Heart right ventricle (tissue), 16 donors: Measurements from ENCODE around the gene FRMD6. TPM values are rescaled to one million over a fixed set of nuclear protein-coding genes. Genes with fewer than 3 reads are reported as not detected.
"Not testable (repeated sequence)": the region's sequence is repeated elsewhere in the genome, so short reads cannot be mapped to it uniquely, and the experiment has no call there.

Experiments
- ATAC-seq, 8 donors: fragments of 200-7000 bp; cut with Tn5 transposase; one replicate each; pipeline ENCODE4 v1.9.1; 2020; ENCODE audit warnings: mild to moderate bottlenecking in 8 of 8, moderate library complexity in 8 of 8, moderate number of reproducible peaks in 1 of 8
- DNase-seq, 2 donors: peaks; one replicate each; pipeline ENCODE4 v3.0.0-alpha.2; 2020
- H3K27ac ChIP-seq, 10 donors: fragments of 200-600 bp; sonication (generic) in 2 of 10; one replicate each; pipeline versions ENCODE4 v1.5.0 to v1.8.0; 2020 to 2022; ENCODE audit warnings: mild to moderate bottlenecking in 3 of 10
- H3K27me3 ChIP-seq, 7 donors: fragments of 200-600 bp; one replicate each; pipeline ENCODE4 v1.8.0; 2021 to 2022; ENCODE audit warnings: mild to moderate bottlenecking in 2 of 7
- H3K36me3 ChIP-seq, 9 donors: fragments of 200-600 bp; sonication (generic) in 1 of 9; one replicate each; pipeline versions ENCODE4 v1.5.0 to v1.8.0; 2020 to 2022; ENCODE audit warnings: mild to moderate bottlenecking in 2 of 9
- H3K4me1 ChIP-seq, 9 donors: fragments of 200-600 bp; sonication (generic) in 1 of 9; one replicate each; pipeline versions ENCODE4 v1.5.0 to v1.8.0; 2020 to 2022; ENCODE audit warnings: mild to moderate bottlenecking in 4 of 9
- H3K4me3 ChIP-seq, 10 donors: fragments of 200-600 bp; sonication (generic) in 2 of 10; one replicate each; pipeline versions ENCODE4 v1.5.0 to v1.8.0; 2020 to 2022; ENCODE audit warnings: mild to moderate bottlenecking in 7 of 10, moderate library complexity in 2 of 10
- H3K9me3 ChIP-seq, 11 donors: fragments of 200-600 bp in 10 of 11; sonication (generic) in 2 of 11; one replicate each; pipeline versions ENCODE4 v1.5.0 to v1.8.0; 2013 to 2022; ENCODE audit warnings: mild to moderate bottlenecking in 2 of 11, control low read depth in 1 of 11, moderate library complexity in 1 of 11
- WGBS, 2 donors: extraction: QIAGEN DNeasy Blood & Tissue Kit; methylation state at CpG; one replicate each; pipeline ENCODE4 v1.1.7; 2013; ENCODE audit warnings: inconsistent platforms in 1 of 2; 5-methylcytosine and 5-hydroxymethylcytosine counted together
- intact Hi-C, 10 donors: fragments of 100-400 bp; cut with DNase I; formaldehyde crosslinking; loops; one replicate each; pipeline versions ENCODE4 v1.11.1 to v1.14.2; 2022
- polyA plus RNA-seq, 2 donors: library from polyadenylated mRNA; stranded (reverse); fragments of 200-250 nt; gene quantifications; one replicate each; pipeline ENCODE4 v1.2.3, GENCODE V29; 2013
- total RNA-seq, 10 donors: library from RNA; stranded (reverse); fragmentation: NEBNext Ultra II Directional in 3 of 10; extraction: Animal tissue kit (Norgen Biotek cat#: 25700) in 3 of 10; gene quantifications; one replicate each; pipeline versions ENCODE4 v1.2.1 to v1.2.4, GENCODE V29; 2021 to 2023
- TF ChIP-seq, protein P1 (sequence below), 9 donors: fragments of 200-600 bp; sonication (generic) in 2 of 9; IDR thresholded peaks; one replicate each; pipeline versions ENCODE4 v1.5.0 to v1.8.0; 2021 to 2022; ENCODE audit warnings: antibody characterized with exemption in 9 of 9, mild to moderate bottlenecking in 5 of 9, moderate library complexity in 1 of 9
- donor health status: Arrhythmogenic right ventricular cardiomyopathy.
- donor health status: ischemic (EF 13 %, LVEDD 7.1; RV severe dilation, severe dysfunction).
- donor health status: healthy with polysubstance abuse.
- donor health status: DM: no; HTN: yes; CAD: no.
- donor health status: DM: no; HTN: no; CAD: no.
- donor health status: ischemic (EF 25% LVEDD 6.9; RV normal size, moderate dysfunction).
- donor health status: ischemic (EF 25% LVEDD 5.7; RV mildly dilated, moderate dysfunction).
- donor health status: healthy.
- donor health status: DM: yes; HTN: yes; CAD: no.
- donor health status: Ischemic cardiomyopathy.
- donor health status: ischemic (EF 35%, LVEDD 5.7; RV mildly dilated, moderate dysfunction).
- donor health status: nonischemic (EF 11% LVEDD 7.7; RV severe dilation, severe dysfunction).
- donor health status: DM: yes; HTN: yes; CAD: no.
- donor health status: PGD.
- donor health status: ischemic (EF 29% LVEDD 5.4; RV normal size, mild dysfunction).
- donor health status: nonischemic (EF 23%, LVEDD 6.1; RV moderate dilation, normal function).

FRMD6 gene
- total and polyA plus RNA-seq, 12 donors = 2.2 to 14.2 (median 6.6) TPM

DNA sequence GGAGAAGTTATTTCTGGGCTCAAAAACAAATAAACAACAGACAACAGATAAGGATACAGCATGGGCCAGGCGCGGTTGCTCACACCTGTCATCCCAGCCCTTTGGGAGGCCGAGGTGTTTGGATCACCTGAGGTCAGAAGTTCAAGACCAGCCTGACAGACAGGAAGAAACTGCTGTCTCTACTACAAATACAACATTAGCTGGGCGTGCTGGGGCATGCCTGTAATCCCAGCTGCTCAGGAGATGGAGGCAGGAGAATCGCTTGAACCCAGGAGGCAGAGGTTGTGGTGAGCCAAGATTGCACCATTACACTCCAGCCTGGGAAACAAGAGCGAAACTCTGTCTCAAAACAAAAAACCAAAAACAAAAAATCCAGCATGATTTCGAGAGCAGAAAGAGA lies 117.6 kb downstream of the FRMD6 start:
- H3K27me3 ChIP-seq, ATAC-seq, DNase-seq, intact Hi-C loops, H3K36me3 ChIP-seq, H3K27ac ChIP-seq, H3K9me3 ChIP-seq, H3K4me3 ChIP-seq, H3K4me1 ChIP-seq: not testable (repeated sequence)
- WGBS, 2 donors = 86 to 88% methylated on average over 7 of the region's 7 CpGs

DNA sequence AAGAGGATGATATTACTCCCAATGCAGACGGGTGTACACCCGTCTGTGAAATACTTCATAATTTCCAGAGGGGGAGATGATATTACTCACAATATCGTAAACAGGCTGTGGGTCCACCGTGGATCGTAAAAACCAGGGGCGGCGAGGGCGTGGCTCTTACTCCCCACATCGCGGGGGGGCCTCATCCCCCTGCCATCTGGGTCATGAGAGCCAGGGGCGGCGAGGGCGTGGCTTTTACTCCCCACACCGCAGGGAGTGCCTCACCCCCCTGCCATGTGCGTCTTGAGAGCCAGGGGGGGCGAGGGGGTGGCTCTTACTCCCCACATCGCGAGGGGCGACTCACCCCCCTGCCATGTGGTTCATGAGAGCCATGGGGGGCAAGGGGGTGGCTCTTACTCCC lies 122.5 kb downstream of the FRMD6 start:
- WGBS, 2 donors = 86 to 87% methylated on average over 19 of the region's 19 CpGs
- intact Hi-C loops = loop anchor here in 1 of 10 donors (10.0 kb wide), 1 partner anchor 399 kb away; no protein-coding TSS in a partner anchor
- no peak overlapping the region for H3K4me3 ChIP-seq

DNA sequence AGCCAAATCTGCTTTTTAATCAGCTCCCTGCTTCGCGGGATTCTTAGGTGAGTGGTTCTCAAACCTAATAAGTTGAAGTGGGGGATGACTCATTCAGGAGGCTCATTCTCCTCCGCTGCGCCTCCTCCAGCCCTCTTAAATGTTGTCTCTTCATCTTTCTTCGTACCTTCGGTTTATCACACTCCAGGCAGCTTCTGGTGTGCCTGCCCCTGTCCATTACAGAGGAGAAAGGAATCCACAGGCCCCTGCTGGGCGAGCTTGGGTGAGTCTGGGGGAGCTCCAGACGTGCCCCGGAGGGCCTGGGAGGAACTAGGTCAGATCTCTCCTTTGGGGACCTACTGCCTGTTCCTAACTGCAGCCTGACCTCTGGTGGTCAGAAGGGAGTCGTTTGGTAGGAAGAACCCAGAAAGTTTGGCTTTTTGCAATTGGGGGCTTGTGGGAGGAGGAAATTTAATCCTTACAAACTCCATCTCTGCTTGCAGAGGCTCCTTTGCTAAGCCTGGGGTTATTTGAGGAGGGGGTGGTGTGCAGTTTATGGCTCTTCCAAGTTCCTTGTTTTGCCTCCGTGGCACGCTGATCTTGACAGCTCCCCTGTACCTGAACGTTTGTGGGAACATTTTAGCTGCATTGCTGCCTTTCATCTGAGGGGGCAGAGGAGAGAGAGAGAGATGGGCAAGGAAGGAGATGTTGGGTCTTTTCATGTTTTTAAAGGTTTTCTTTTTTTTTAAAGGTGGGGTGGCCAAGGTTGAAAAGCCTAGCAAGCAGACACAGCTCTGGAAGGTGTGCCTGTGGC lies 124.6 kb downstream of the FRMD6 start:
- intact Hi-C loops = loop anchor here in 7 of 10 donors (1.0 to 10.0 kb wide), 5 partner anchors 124 to 494 kb away; partner anchors contain the start of gene FRMD6 (in 3 of the 7)
- TF ChIP-seq, protein P1, sequence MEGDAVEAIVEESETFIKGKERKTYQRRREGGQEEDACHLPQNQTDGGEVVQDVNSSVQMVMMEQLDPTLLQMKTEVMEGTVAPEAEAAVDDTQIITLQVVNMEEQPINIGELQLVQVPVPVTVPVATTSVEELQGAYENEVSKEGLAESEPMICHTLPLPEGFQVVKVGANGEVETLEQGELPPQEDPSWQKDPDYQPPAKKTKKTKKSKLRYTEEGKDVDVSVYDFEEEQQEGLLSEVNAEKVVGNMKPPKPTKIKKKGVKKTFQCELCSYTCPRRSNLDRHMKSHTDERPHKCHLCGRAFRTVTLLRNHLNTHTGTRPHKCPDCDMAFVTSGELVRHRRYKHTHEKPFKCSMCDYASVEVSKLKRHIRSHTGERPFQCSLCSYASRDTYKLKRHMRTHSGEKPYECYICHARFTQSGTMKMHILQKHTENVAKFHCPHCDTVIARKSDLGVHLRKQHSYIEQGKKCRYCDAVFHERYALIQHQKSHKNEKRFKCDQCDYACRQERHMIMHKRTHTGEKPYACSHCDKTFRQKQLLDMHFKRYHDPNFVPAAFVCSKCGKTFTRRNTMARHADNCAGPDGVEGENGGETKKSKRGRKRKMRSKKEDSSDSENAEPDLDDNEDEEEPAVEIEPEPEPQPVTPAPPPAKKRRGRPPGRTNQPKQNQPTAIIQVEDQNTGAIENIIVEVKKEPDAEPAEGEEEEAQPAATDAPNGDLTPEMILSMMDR (IDR thresholded peaks at IDR 0.05) = peak; percentile 31 to 75 (median 66)
- peaks cover 0 to 3% (median 0%) of the 10 kb centered on the region in 7 donors for H3K27me3 ChIP-seq
- H3K36me3 ChIP-seq = no peaks in the 10 kb centered on the region
- WGBS, 2 donors = 36 to 41% methylated on average over 13 of the region's 13 CpGs
- H3K4me1 ChIP-seq = peaks cover 0 to 16% (median 7%) of the 10 kb centered on the region in 9 donors
- DNase-seq = peak; percentile 35 to 58
- no peak overlapping the region for H3K27ac ChIP-seq
- no peaks in the 10 kb centered on the region for H3K9me3 ChIP-seq
- peak in 7 of 8 donors; percentile 67 to 90 (median 82) for ATAC-seq
- H3K4me3 ChIP-seq = peak overlapping the region in 5 of 10 donors; percentile 12 to 24 (median 19)

More for the DNA sequence above, 122.5 kb downstream of the FRMD6 start:
- TF ChIP-seq, protein P1 (IDR thresholded peaks at IDR 0.05) = no peak
- no peak for ATAC-seq
- Histone ChIP-seq H3K27ac (no peak overlapping the region), H3K4me1 (peaks cover 0 to 8% (median 0%) of the 10 kb centered on the region in 9 donors), H3K9me3 (no peaks in the 10 kb centered on the region), H3K27me3 (no peaks in the 10 kb centered on the region), H3K36me3 (no peaks in the 10 kb centered on the region)
- no peak for DNase-seq

DNA sequence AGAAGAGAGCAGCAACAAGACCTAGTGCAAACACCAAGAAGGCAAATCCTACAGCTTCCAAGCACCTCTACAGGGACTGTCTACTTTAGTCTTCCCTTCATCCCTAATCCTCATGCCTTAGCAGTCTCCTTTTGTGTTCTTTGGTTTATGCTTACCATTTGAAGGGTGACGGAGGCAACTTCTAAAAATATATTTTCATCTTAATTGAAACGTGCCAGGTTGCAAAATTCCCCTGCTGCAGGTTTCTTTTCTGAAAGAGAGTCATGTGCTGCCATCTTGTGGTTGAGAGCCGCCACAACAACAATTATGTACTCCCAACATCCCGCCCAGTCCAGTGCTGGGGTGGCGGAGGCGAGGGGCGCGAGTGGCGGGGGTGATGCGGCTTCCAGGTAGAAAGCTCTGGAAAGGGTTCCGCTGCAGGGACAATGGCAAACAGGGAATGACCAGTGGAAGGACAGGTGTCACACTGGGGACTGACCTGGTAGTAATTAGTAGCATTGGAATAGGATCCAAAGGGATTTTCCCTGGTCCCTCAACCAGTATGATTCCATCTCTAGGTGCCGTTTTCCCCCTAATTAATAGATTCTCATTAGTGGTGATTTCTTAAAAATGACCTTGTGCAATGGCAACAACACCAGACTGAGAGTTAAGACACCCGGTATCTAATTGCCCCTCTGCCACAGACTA lies 128.4 kb downstream of the FRMD6 start:
- ATAC-seq (peak; percentile 54 to 81 (median 68)), DNase-seq (peak; percentile 37 to 69)
- TF ChIP-seq, protein P1 (IDR thresholded peaks at IDR 0.05) = peak; percentile 74 to 89 (median 87)
- H3K27me3 ChIP-seq = peaks cover 0 to 6% (median 0%) of the 10 kb centered on the region in 7 donors
- H3K36me3 ChIP-seq = no peaks in the 10 kb centered on the region
- intact Hi-C loops = loop anchor here in 8 of 10 donors (1.0 to 10.0 kb wide), 9 partner anchors 125 to 825 kb away; partner anchors contain the start of gene FRMD6 (in 1 of the 8)
- no peak overlapping the region for H3K27ac ChIP-seq
- peaks cover 0 to 19% (median 7%) of the 10 kb centered on the region in 9 donors for H3K4me1 ChIP-seq
- H3K4me3 ChIP-seq = no peak overlapping the region
- peaks cover 0 to under 1% (median 0%) of the 10 kb centered on the region in 11 donors for H3K9me3 ChIP-seq
- 7 to 8% methylated on average over 13 of the region's 13 CpGs for WGBS, 2 donors

Other genes with a start within 250 kb of the FRMD6 start
- 10 to 100 TPM in 2 of 10 donors, 1 to 10 TPM in 8; 3.6 to 20.6 (median 8.0) TPM for gene GNG2, start 208.7 kb downstream of the FRMD6 start, total RNA-seq
- gene GNG2, start 208.7 kb downstream of the FRMD6 start, polyA plus RNA-seq = 1 to 10 TPM; 3.6 to 5.6 TPM